ENCODE results near the gene TMF1. TPM values are rescaled to one million over a fixed set of nuclear protein-coding genes. Genes with fewer than 3 reads are reported as not detected.
A peak's percentile ranks its signal among the peaks of the same experiment; 100 is the strongest.

Gene TMF1, protein sequence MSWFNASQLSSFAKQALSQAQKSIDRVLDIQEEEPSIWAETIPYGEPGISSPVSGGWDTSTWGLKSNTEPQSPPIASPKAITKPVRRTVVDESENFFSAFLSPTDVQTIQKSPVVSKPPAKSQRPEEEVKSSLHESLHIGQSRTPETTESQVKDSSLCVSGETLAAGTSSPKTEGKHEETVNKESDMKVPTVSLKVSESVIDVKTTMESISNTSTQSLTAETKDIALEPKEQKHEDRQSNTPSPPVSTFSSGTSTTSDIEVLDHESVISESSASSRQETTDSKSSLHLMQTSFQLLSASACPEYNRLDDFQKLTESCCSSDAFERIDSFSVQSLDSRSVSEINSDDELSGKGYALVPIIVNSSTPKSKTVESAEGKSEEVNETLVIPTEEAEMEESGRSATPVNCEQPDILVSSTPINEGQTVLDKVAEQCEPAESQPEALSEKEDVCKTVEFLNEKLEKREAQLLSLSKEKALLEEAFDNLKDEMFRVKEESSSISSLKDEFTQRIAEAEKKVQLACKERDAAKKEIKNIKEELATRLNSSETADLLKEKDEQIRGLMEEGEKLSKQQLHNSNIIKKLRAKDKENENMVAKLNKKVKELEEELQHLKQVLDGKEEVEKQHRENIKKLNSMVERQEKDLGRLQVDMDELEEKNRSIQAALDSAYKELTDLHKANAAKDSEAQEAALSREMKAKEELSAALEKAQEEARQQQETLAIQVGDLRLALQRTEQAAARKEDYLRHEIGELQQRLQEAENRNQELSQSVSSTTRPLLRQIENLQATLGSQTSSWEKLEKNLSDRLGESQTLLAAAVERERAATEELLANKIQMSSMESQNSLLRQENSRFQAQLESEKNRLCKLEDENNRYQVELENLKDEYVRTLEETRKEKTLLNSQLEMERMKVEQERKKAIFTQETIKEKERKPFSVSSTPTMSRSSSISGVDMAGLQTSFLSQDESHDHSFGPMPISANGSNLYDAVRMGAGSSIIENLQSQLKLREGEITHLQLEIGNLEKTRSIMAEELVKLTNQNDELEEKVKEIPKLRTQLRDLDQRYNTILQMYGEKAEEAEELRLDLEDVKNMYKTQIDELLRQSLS
- total RNA-seq, result 37.0 and 51.5 TPM in 2 replicates
- 18.0 and 27.5 TPM in 2 replicates for polyA plus RNA-seq
- polyA plus RNA-seq (2012), result 19.4 and 28.1 TPM in 2 replicates
- polyA minus RNA-seq (ENCODE audit: low replicate concordance), result 9.8 and 31.5 TPM in 2 replicates

DNA sequence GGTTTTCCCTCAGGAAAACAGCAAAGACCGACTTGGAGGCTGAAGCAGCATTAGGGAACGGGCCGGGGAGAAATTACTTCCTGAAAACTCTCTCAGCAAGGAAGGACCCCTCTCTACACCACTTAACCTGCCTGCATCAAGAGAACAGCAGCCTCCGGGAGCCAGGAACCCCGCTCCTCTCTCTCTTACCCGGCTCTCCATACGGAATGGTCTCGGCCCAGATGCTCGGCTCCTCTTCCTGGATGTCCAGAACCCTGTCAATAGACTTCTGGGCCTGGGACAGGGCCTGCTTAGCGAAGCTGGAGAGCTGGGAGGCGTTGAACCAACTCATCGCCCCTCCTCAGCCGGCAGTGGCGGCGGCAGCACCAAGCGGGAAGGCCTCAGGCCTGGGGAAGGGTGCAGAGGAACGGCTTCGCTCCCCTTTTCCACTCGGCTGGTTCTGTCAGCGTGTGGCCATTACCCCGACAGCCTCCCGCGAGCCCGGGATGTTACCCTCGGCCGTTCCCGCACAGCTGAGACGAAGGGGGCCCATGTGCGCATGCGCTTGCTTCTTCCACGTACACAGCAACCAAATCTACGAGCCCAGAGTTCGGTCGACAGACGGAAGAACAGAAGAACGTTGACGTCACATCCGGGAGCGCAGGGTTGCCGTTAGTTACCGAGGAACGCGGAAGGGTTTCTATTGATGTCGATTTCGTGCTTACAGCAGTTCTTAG lies at the start of gene TMF1:
Gene TMF1 (minus strand): TSS at position 578 of the 716 bp plus-strand sequence. CDS start 247 bp downstream, at position 331.
- Histone ChIP-seq H3K27ac (ENCODE audit: insufficient read depth, low read length) (peak within 1 kb of the TSS; percentile 99), H3K9me3 (ENCODE audit: control insufficient read depth, insufficient read depth, low read depth, low read length) (no peaks in the 10 kb centered on the region), H3K4me3 (replicated peaks in 1 of 4; ENCODE audit: control extremely low read depth in 1 of 4, insufficient read depth in 1 of 4, low read depth in 3 of 4, low read length in 4 of 4) (peak within 1 kb of the TSS; percentile 81 to 98 (median 92)), H3K9ac (ENCODE audit: insufficient read depth, low read length) (peak within 1 kb of the TSS; percentile 99), H3K36me3 (ENCODE audit: control insufficient read depth, insufficient read depth, low read length) (peaks cover 2% of the 10 kb centered on the region), H4K20me1 (ENCODE audit: control insufficient read depth, extremely low read depth, insufficient read depth, low read length) (peaks cover 3% of the 10 kb centered on the region), H3K79me2 (ENCODE audit: control insufficient read depth, insufficient read depth, low read length) (peaks cover 49% of the 10 kb centered on the region), H2AFZ (ENCODE audit: low read length) (peak within 1 kb of the TSS; percentile 84), H3K27me3 (ENCODE audit: control insufficient read depth, insufficient read depth, low read length) (no peaks in the 10 kb centered on the region), H3K4me1 (ENCODE audit: control insufficient read depth, extremely low read depth, insufficient read depth, low read length) (peaks cover 2% of the 10 kb centered on the region), H3K4me2 (ENCODE audit: extremely low read depth, insufficient read depth, low read length) (peak within 1 kb of the TSS; percentile 79)
- TF ChIP-seq, protein P1, sequence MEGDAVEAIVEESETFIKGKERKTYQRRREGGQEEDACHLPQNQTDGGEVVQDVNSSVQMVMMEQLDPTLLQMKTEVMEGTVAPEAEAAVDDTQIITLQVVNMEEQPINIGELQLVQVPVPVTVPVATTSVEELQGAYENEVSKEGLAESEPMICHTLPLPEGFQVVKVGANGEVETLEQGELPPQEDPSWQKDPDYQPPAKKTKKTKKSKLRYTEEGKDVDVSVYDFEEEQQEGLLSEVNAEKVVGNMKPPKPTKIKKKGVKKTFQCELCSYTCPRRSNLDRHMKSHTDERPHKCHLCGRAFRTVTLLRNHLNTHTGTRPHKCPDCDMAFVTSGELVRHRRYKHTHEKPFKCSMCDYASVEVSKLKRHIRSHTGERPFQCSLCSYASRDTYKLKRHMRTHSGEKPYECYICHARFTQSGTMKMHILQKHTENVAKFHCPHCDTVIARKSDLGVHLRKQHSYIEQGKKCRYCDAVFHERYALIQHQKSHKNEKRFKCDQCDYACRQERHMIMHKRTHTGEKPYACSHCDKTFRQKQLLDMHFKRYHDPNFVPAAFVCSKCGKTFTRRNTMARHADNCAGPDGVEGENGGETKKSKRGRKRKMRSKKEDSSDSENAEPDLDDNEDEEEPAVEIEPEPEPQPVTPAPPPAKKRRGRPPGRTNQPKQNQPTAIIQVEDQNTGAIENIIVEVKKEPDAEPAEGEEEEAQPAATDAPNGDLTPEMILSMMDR (conservative IDR thresholded peaks at IDR 0.05 in 1 of 2, IDR thresholded peaks at IDR 0.05 in 1 of 2; ENCODE audit: low read depth in 1 of 2, low read length in 2 of 2), result no peak
- no peak for TF ChIP-seq EZH2 (IDR thresholded peaks at IDR 0.05; ENCODE audit: low read length, missing control alignments)
- peak; percentile 98 to 99 for DNase-seq (ENCODE audit: low read depth in 2 of 2)

DNA sequence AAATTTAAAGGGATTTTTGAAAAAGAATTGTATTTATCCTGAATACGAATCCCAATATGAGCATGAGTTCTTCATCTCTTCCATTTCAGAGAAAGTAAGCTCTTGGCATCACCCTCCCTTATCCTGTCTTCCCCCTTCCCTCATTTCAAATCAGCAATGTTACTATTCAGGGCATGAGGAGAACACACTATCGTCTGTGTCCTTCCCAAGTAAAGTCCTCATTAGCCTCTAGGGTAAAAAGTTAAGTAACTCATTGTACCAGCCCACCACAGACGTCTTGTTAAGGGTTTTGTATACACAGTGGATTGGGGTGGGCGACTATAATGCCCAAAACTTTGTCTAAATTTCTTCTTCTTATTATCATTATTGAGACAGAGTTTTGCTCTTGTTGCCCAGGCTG lies 47.4 kb upstream of the TMF1 start:
- Histone ChIP-seq H2AFZ (ENCODE audit: low read length) (no peak overlapping the region), H3K4me2 (ENCODE audit: extremely low read depth, insufficient read depth, low read length) (no peak overlapping the region), H3K9ac (ENCODE audit: insufficient read depth, low read length) (no peak overlapping the region), H3K9me3 (ENCODE audit: control insufficient read depth, insufficient read depth, low read depth, low read length) (no peaks in the 10 kb centered on the region), H3K36me3 (ENCODE audit: control insufficient read depth, insufficient read depth, low read length) (peaks cover 8% of the 10 kb centered on the region), H3K79me2 (ENCODE audit: control insufficient read depth, insufficient read depth, low read length) (peaks cover 42% of the 10 kb centered on the region), H3K4me1 (ENCODE audit: control insufficient read depth, extremely low read depth, insufficient read depth, low read length) (peaks cover 7% of the 10 kb centered on the region), H3K27me3 (ENCODE audit: control insufficient read depth, insufficient read depth, low read length) (no peaks in the 10 kb centered on the region), H3K4me3 (replicated peaks in 1 of 4; ENCODE audit: control extremely low read depth in 1 of 4, insufficient read depth in 1 of 4, low read depth in 3 of 4, low read length in 4 of 4) (no peak overlapping the region), H4K20me1 (ENCODE audit: control insufficient read depth, extremely low read depth, insufficient read depth, low read length) (no peaks in the 10 kb centered on the region), H3K27ac (ENCODE audit: insufficient read depth, low read length) (no peak overlapping the region)
- DNase-seq (ENCODE audit: low read depth in 2 of 2), result no peak
- TF ChIP-seq, protein P1 (conservative IDR thresholded peaks at IDR 0.05 in 1 of 2, IDR thresholded peaks at IDR 0.05 in 1 of 2; ENCODE audit: low read depth in 1 of 2, low read length in 2 of 2), result no peak
- TF ChIP-seq EZH2 (IDR thresholded peaks at IDR 0.05; ENCODE audit: low read length, missing control alignments), result no peak
